Adipose tissue (tissue), 3 donors: ENCODE results near the gene CDK16. TPM values are rescaled to one million over a fixed set of nuclear protein-coding genes. Genes with fewer than 3 reads are reported as not detected.
"Not testable (repeated sequence)": the region's sequence is repeated elsewhere in the genome, so short reads cannot be mapped to it uniquely, and the experiment has no call there.

Experiments
- H3K27ac ChIP-seq: one replicate; pipeline ENCODE4 v1.5.1; 2013; ENCODE audit warnings: low read depth, low read length
- WGBS, 3 donors: extraction: QIAGEN DNeasy Blood & Tissue Kit; methylation state at CpG; one replicate each; pipeline ENCODE4 v1.1.7; 2013; 5-methylcytosine and 5-hydroxymethylcytosine counted together
- polyA plus RNA-seq, 3 donors: library from polyadenylated mRNA; stranded (reverse); fragments of 200-250 nt; gene quantifications; one replicate each; pipeline ENCODE4 v1.2.3, GENCODE V29; 2013
- donor health status: healthy with polysubstance abuse.
- donor health status: Bipolar disorder and iron deficiency.
- donor health status: healthy.

The CDK16 gene
- polyA plus RNA-seq, 3 donors = 32.7 to 72.4 (median 47.0) TPM

DNA sequence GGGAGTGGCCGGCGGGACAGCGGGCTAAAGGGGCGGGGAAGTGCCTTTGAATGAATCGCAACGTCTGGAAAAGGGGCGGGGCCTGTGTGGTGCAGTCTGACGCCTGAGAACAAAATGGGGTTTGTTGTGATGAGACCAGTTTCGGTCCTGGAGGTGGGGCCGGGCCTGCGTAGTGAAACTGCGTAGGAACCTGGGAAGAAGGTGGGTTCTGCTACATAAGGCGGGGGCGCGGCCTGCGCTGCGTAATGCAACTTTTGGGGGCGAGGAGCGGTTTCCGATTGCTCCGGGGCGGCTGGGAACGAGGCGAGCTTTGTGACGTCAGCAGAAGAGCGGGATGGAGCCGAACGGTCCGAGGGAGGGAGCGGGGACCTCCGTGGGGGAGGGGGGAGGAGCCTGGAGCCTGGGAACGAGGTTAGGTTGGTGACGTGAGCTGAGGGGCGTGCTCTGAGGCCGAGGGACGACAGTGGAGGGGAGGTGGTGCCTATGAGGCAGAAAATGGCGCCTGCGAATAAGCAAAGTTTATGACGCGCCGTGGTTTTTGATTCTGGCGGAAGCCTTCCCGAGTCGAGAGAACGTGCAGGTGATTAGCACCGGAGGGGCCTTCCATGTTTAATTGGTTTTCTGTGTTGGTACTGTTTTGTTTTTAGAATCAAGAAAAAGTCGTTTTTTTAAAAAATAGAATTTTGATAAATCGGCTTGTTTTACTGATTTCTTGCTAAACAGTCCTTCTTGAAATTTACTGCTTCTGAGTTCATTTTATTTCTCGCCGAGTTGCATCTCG, 15.0 kb downstream of the CDK16 start:
- H3K27ac ChIP-seq = no peak overlapping the region
- WGBS, 3 donors = 0 to 13% (median 0%) methylated on average over 47 to 51 of the region's 51 CpGs

- WGBS, 3 donors = 42 to 68% (median 58%) methylated on average over 3 of the region's 3 CpGs
- H3K27ac ChIP-seq = no peak overlapping the region
Measured at GRCh38 chrX:47234583-47234982, 16.1 kb downstream of the CDK16 start.

GRCh38 chrX:47235691-47236103, 17.2 kb downstream of the CDK16 start:
- 63 to 82% (median 75%) methylated on average over 4 of the region's 4 CpGs for WGBS, 3 donors
- no peak overlapping the region for H3K27ac ChIP-seq

- 81 to 91% (median 91%) methylated on average over 7 to 8 of the region's 8 CpGs for WGBS, 3 donors
- H3K27ac ChIP-seq = no peak overlapping the region
Measured at GRCh38 chrX:47239199-47239598, 20.7 kb downstream of the CDK16 start.

GRCh38 chrX:47239898-47240545, 21.5 kb downstream of the CDK16 start:
- H3K27ac ChIP-seq = no peak overlapping the region
- 94 to 97% (median 96%) methylated on average over 12 of the region's 12 CpGs for WGBS, 3 donors

DNA sequence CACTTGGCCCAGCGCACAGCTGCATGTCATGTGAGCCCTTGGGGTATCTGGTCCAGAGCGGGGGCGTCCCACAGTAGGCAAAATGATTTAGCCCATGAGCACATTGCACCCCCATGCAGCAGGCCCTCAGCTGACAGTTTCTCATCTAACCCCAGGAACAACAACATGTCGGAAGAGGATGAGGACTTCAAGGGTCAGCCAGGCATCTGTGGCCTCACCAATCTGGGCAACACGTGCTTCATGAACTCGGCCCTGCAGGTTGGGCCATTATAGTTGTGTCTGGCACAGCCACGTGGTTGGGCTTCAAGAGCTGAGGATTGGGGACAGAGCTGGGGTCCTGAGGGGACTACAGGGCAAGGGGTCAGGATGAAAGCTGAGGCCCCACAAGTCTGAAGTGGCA, 22.1 kb downstream of the CDK16 start:
- WGBS, 3 donors = 88 to 95% (median 95%) methylated on average over 7 of the region's 7 CpGs
- H3K27ac ChIP-seq = no peak overlapping the region

- no peak overlapping the region for H3K27ac ChIP-seq
- WGBS, 3 donors = 95 to 97% (median 96%) methylated on average over 16 to 18 of the region's 18 CpGs
Measured at GRCh38 chrX:47241201-47242011, 22.9 kb downstream of the CDK16 start.

DNA sequence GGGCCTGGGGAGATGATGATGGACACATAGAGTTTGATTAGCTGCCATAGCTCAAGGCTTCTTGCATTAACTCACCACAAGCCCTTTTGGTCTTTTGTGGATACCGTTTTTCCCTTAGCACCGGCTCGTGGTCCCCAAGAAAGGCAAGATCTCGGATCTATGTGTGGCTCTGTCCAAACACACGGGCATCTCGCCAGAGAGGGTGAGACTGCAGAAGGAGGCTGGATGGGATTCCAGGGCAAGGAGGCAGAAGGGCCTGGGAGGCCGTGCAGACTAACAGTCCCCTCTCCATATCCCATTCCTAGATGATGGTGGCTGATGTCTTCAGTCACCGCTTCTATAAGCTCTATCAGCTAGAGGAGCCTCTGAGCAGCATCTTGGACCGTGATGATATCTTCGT, 23.8 kb downstream of the CDK16 start:
- 84 to 95% (median 90%) methylated on average over 10 of the region's 10 CpGs for WGBS, 3 donors
- H3K27ac ChIP-seq = no peak overlapping the region

DNA sequence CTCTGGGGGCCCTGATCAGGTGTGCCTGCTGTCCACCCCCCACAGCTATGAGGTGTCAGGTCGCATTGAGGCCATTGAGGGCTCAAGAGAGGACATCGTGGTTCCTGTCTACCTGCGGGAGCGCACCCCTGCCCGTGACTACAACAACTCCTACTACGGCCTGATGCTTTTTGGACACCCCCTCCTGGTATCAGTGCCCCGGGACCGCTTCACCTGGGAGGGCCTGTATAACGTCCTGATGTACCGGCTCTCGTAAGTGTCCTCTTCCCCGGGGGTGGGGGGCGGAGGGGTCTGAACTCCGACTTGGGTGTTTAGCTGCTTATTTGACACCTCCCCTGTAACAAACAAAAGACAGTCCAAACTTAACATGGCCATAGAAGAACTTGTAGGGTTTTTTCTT, 24.9 kb downstream of the CDK16 start:
- WGBS, 3 donors = 92 to 99% (median 95%) methylated on average over 10 to 14 of the region's 14 CpGs
- no peak overlapping the region for H3K27ac ChIP-seq

GRCh38 chrX:47244676-47245075, 26.2 kb downstream of the CDK16 start:
- WGBS, 3 donors = 85 to 95% (median 89%) methylated on average over 8 to 16 of the region's 16 CpGs
- H3K27ac ChIP-seq = no peak overlapping the region

GRCh38 chrX:47245156-47245555, 26.7 kb downstream of the CDK16 start:
- WGBS, 3 donors = 89 to 92% (median 91%) methylated on average over 10 of the region's 10 CpGs
- H3K27ac ChIP-seq = no peak overlapping the region

GRCh38 chrX:47247206-47247998, 28.9 kb downstream of the CDK16 start:
- 83 to 92% (median 84%) methylated on average over 18 to 23 of the region's 23 CpGs for WGBS, 3 donors
- H3K27ac ChIP-seq = no peak overlapping the region

DNA sequence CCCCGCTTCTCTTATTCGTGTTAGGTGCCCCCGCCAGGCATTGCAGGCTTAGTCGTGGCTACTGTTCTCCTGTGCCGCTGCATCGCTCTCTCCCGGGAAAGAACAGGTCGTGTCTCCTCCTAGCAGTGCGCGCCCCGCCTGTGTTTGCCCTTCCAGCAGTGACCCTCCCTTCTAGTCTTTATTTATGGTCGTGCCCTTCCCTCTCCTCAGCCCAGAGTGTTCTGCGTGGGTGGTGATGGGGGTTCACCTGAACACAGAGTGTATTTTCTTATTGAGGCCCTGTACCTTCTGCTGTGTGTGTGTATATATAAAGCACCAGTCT, 29.5 kb downstream of the CDK16 start:
- 64 to 82% (median 74%) methylated on average over 8 to 13 of the region's 13 CpGs for WGBS, 3 donors
- no peak overlapping the region for H3K27ac ChIP-seq

DNA sequence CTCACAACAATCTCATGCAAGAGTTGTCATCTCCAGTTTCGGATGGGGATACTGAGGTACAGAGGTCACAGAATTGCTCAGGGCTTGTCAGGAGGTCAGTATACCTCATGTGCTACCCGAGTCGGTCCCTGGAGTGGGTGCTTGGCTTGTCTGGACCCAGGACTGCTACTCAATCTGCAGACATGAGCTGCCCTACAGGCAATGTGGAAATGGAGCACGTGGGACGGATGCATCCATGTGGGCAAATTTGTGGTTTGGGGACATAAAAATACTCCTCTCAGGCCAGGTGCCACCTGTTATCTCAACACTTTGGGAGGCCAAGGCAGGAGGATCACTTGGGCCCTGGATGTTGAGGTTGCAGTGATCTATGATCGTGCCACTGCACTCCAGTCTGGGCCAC, 30.1 kb downstream of the CDK16 start:
- H3K27ac ChIP-seq = no peak overlapping the region
- 83 to 93% (median 87%) methylated on average over 6 of the region's 6 CpGs for WGBS, 3 donors

- 46 to 80% (median 76%) methylated on average over 2 to 6 of the region's 6 CpGs for WGBS, 3 donors
- no peak overlapping the region for H3K27ac ChIP-seq
Measured at GRCh38 chrX:47250017-47250347, 31.5 kb downstream of the CDK16 start.

- not testable (repeated sequence) for H3K27ac ChIP-seq
- 82 to 95% (median 90%) methylated on average over 12 of the region's 12 CpGs for WGBS, 3 donors
Measured at GRCh38 chrX:47257620-47258019, 39.1 kb downstream of the CDK16 start.

GRCh38 chrX:47264483-47265173, 46.1 kb downstream of the CDK16 start:
- H3K27ac ChIP-seq = no peak overlapping the region
- WGBS, 3 donors = 57 to 76% (median 63%) methylated on average over 7 of the region's 7 CpGs

DNA sequence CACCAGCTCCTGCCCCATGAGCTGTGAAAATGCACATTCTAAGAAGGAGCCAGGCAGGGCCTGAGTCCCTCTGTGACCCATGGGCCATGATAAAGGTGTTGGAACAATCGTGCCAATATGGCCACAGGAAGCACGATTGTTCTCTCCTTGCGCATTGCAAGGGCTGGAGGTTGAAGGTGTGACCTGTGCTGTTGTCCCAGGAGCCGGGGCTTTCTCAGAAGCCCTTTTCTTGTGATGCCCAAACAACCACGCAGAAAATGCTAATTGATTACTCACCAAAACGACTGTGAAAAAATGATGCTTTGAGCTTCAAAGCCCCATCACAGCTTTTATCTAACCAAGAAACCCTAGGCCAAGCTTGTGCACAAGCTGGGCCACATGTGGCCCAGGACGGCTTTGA, 48.2 kb downstream of the CDK16 start:
- WGBS, 3 donors = 70 to 86% (median 86%) methylated on average over 6 to 7 of the region's 7 CpGs
- H3K27ac ChIP-seq = no peak overlapping the region
